Measurements from ENCODE around the gene ANKS1B. TPM values are rescaled to one million over a fixed set of nuclear protein-coding genes. Genes with fewer than 3 reads are reported as not detected.

ANKS1B gene
- total RNA-seq, 2 donors from 2014 or later = 45.5 to 65.9 TPM

DNA sequence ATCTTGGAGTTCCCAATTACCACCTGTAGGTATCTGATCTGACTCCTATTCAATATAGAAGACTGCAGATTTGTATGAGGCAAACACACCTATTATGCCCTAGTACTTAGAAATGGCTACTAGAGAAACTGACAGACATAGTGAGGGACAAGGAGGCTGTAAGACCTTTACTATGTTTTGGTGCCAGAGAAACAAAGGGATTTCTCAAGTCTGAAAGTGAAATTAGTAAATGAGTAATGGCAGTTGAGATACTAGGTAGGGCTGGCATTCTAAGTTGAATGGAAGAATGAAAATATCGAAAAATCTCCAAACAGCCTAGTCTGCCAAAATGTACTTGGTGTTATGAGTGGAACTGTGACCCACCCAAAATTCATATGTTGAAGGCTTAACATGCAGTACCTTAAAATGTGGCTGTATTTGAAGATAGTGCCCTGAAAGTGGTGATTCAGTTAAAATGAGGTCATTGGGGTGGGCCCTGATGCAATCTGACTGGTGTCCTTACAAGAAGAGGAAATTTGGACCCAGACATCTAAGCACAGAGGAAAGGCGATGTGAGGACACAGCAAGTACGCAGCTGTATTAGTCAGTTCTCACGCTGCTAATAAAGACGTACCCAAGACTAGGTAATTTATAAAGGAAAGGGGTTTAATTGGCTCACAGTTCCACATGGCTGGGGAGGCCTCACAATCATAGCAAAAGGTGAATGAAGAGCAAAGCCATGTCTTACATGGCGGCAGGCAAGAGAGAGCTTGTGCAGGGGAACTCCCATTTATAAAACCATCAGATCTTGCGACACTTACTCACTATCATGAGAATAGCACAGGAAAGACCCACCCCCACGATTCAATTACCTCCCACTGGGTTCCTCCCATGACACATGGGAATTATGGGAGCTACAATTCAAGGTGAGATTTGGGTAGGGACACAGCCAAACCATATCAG, 1212.7 kb downstream of the ANKS1B start:
- DNase-seq (ENCODE audit: low spot score) (no peak), ATAC-seq (ENCODE audit: insufficient number of reproducible peaks, low FRiP score, low read depth) (no peak)
- H3K4me3 ChIP-seq = no peak overlapping the region
- H3K27me3 ChIP-seq (replicated peaks; ENCODE audit: insufficient read depth) = no peaks in the 10 kb centered on the region
- no peak overlapping the region for H3K27ac ChIP-seq
- H3K9me3 ChIP-seq = no peaks in the 10 kb centered on the region
- TF ChIP-seq, protein P1, sequence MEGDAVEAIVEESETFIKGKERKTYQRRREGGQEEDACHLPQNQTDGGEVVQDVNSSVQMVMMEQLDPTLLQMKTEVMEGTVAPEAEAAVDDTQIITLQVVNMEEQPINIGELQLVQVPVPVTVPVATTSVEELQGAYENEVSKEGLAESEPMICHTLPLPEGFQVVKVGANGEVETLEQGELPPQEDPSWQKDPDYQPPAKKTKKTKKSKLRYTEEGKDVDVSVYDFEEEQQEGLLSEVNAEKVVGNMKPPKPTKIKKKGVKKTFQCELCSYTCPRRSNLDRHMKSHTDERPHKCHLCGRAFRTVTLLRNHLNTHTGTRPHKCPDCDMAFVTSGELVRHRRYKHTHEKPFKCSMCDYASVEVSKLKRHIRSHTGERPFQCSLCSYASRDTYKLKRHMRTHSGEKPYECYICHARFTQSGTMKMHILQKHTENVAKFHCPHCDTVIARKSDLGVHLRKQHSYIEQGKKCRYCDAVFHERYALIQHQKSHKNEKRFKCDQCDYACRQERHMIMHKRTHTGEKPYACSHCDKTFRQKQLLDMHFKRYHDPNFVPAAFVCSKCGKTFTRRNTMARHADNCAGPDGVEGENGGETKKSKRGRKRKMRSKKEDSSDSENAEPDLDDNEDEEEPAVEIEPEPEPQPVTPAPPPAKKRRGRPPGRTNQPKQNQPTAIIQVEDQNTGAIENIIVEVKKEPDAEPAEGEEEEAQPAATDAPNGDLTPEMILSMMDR (IDR thresholded peaks at IDR 0.05) = no peak
- no peaks in the 10 kb centered on the region for H3K4me1 ChIP-seq (ENCODE audit: control insufficient read depth in 1 of 2, low read depth in 2 of 2)
- no peaks in the 10 kb centered on the region for H3K36me3 ChIP-seq

DNA sequence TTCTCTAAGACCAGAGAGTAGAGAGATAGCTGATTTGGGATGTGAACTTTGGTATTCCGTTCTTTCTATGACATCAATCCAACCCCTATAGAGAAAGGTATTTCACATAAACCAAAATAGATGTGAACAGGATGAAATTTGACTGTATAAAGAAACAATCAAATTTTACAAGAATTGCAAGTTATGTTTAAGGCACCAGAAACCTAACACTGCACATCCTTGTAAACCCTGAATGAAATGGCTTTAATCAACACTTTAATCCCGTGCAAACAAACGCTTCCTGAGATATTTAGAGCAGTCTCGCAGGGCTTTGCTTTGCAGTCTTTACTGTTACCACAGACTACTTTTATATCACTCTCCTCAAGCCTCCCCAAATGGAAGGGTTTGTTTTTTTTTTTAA, 1214.5 kb downstream of the ANKS1B start:
- ATAC-seq (ENCODE audit: insufficient number of reproducible peaks, low FRiP score, low read depth) (no peak), DNase-seq (ENCODE audit: low spot score) (no peak)
- no peak overlapping the region for H3K27ac ChIP-seq
- H3K4me3 ChIP-seq = no peak overlapping the region
- H3K27me3 ChIP-seq (replicated peaks; ENCODE audit: insufficient read depth) = no peaks in the 10 kb centered on the region
- no peaks in the 10 kb centered on the region for H3K4me1 ChIP-seq (ENCODE audit: control insufficient read depth in 1 of 2, low read depth in 2 of 2)
- H3K36me3 ChIP-seq = no peaks in the 10 kb centered on the region
- TF ChIP-seq, protein P1 (IDR thresholded peaks at IDR 0.05) = no peak
- no peaks in the 10 kb centered on the region for H3K9me3 ChIP-seq

DNA sequence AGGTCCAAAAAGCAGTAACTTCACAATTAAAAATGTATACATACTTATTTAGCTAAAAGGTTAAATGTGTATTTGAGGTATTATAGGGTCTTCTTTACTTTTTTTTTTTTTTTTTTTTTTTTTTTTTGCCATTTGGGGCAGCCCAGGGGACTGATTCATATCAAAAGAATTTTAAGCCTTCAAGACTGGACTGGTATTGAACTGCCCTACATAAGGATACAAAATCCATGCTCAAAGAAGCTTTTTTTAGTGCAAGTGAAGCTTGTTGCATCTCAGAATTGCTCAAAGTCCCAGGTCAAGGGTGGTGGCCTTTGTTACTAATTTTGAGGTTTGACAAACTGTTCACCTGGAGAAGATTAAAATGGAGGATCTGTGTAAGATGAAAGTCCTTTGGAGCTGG, 1215.7 kb downstream of the ANKS1B start:
- H3K27ac ChIP-seq = no peak overlapping the region
- H3K4me3 ChIP-seq = no peak overlapping the region
- no peak for ATAC-seq (ENCODE audit: insufficient number of reproducible peaks, low FRiP score, low read depth)
- DNase-seq (ENCODE audit: low spot score) = no peak
- no peaks in the 10 kb centered on the region for H3K4me1 ChIP-seq (ENCODE audit: control insufficient read depth in 1 of 2, low read depth in 2 of 2)
- TF ChIP-seq, protein P1 (IDR thresholded peaks at IDR 0.05) = no peak
- no peaks in the 10 kb centered on the region for H3K9me3 ChIP-seq
- no peaks in the 10 kb centered on the region for H3K36me3 ChIP-seq
- H3K27me3 ChIP-seq (replicated peaks; ENCODE audit: insufficient read depth) = no peaks in the 10 kb centered on the region

DNA sequence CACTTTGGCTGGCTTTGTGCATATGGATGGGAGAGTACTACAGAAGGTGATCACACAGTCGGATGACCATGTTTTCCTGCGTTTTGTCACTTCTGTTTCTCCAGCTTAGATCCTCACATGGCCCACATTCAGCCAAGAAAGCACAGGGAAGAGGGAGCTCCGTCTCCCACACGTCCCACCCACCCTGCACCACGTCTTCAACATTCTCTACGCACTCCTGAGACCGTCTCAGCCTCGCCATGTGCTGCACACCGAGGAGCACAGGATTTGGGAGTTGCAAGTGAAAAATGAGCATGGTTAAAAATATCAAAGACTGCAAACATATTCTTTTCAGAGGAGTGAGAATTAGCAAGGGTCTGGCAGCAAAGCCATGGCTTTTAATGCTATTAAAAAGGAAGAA, 1217.5 kb downstream of the ANKS1B start:
- Histone ChIP-seq H3K27ac (no peak overlapping the region), H3K4me3 (no peak overlapping the region), H3K36me3 (no peaks in the 10 kb centered on the region), H3K9me3 (no peaks in the 10 kb centered on the region), H3K27me3 (replicated peaks; ENCODE audit: insufficient read depth) (no peaks in the 10 kb centered on the region), H3K4me1 (ENCODE audit: control insufficient read depth in 1 of 2, low read depth in 2 of 2) (no peaks in the 10 kb centered on the region)
- TF ChIP-seq, protein P1 (IDR thresholded peaks at IDR 0.05) = no peak
- DNase-seq (ENCODE audit: low spot score) (no peak), ATAC-seq (ENCODE audit: insufficient number of reproducible peaks, low FRiP score, low read depth) (no peak)

DNA sequence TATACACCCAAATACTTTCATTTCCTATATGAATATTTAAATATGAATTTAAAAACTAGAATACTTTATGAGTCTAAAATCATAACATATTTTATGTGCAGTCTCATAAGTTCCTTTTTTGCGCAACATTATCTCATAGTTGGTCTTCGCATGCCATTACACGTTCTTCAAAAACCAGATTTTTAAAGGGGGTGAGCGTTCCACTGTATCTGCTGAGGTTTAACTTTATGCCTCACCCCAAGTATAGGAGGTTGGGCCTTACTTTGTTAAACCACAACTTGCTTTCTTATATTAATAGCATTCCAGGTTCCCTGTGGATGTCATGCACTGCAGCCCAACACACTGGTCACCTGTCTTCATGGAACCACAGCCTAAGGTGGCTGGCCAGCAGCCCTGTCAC, 1221.1 kb downstream of the ANKS1B start:
- no peak overlapping the region for H3K27ac ChIP-seq
- H3K9me3 ChIP-seq = no peaks in the 10 kb centered on the region
- ATAC-seq (ENCODE audit: insufficient number of reproducible peaks, low FRiP score, low read depth) = no peak
- no peaks in the 10 kb centered on the region for H3K27me3 ChIP-seq (replicated peaks; ENCODE audit: insufficient read depth)
- DNase-seq (ENCODE audit: low spot score) = no peak
- no peak overlapping the region for H3K4me3 ChIP-seq
- no peaks in the 10 kb centered on the region for H3K36me3 ChIP-seq
- TF ChIP-seq, protein P1 (IDR thresholded peaks at IDR 0.05) = no peak
- peaks cover 0 to 2% of the 10 kb centered on the region in 2 donors for H3K4me1 ChIP-seq (ENCODE audit: control insufficient read depth in 1 of 2, low read depth in 2 of 2)
